ENCODE data around the gene ALOX15B.

ALOX15B gene

GRCh38 chr17:8081876-8082275 lies 43.0 kb downstream of the ALOX15B start:
- DNase-seq: no peak

- DNase-seq: no peak
These were observed 43.4 kb downstream of the ALOX15B start for GRCh38 chr17:8082292-8082691.

- DNase-seq: no peak
These were observed 45.4 kb downstream of the ALOX15B start for GRCh38 chr17:8084250-8084649.

GRCh38 chr17:8087075-8087951 lies 48.5 kb downstream of the ALOX15B start, which contains the start of gene ALOX12B:
TSS of gene ALOX12B (minus strand) at chr17:8087716. CDS start at chr17:8087442, 274 bp downstream.
- no peak for DNase-seq

GRCh38 chr17:8087952-8088230 lies 49.0 kb downstream of the ALOX15B start:
- DNase-seq: no peak

GRCh38 chr17:8089728-8090127 lies 50.9 kb downstream of the ALOX15B start:
- DNase-seq: no peak

- no peak for DNase-seq
These were observed 52.3 kb downstream of the ALOX15B start for GRCh38 chr17:8091033-8091687.

GRCh38 chr17:8095361-8095760 lies 56.5 kb downstream of the ALOX15B start:
- DNase-seq: no peak

- no peak for DNase-seq
These were observed 57.7 kb downstream of the ALOX15B start for GRCh38 chr17:8096541-8096940.
